ENCODE data around the gene TNNT2. TPM values are rescaled to one million over a fixed set of nuclear protein-coding genes. Genes with fewer than 3 reads are reported as not detected.

TNNT2 gene
- polyA plus RNA-seq, 1 donor from 2014 or later = not detected

DNA sequence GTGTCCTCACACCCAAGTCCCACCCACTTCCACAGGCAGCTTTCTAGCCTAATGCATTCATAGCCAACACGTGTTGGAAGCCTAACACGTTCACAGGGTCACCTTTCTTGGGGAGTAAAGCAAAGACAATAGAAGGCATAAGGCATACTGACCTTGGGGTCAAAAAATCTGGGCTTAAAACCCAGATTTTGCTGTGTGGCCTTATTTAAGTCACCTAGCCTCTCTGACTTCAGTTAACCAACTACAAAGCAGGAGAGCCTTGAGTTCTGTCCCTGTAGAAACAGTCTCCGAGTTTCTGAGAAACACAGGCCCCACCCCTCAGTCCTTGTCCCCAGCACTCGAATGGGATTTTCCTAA lies 1.4 kb downstream of the TNNT2 start:
- Mint-ChIP-seq H3K27ac (no peak overlapping the region), H3K9me3 (peaks cover 0 to under 1% (median 0%) of the 10 kb centered on the region in 3 donors), H3K4me3 (no peak overlapping the region)

DNA sequence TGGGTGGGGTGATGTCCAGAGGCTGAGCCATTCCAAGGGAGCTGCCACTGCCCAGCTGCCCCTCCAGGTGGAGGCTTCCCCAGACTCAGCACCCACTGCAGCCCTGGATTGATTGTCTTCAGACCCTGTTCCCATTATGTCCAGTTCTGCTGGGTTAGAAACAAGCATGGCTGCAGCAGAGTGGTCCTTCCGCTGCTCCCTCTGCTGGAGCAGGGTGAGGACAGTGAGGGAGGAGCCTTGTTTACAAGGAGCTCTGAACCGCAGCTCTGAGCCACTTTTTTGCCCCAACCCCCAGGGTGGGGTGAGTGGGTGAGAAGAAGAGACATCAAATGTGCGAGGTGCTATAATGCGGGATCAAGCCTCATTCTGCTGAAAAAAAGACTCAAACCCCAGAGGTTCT lies 2.3 kb downstream of the TNNT2 start:
- Mint-ChIP-seq H3K27ac (no peak overlapping the region), H3K4me1 (no peaks in the 10 kb centered on the region), H3K36me3 (peaks cover 1% of the 10 kb centered on the region), H3K27me3 (peaks cover 25% of the 10 kb centered on the region), H3K4me3 (no peak overlapping the region), H3K9me3 (no peaks in the 10 kb centered on the region)

More for the DNA sequence above, 1.4 kb downstream of the TNNT2 start:
- Mint-ChIP-seq H3K36me3 (peaks cover 1% of the 10 kb centered on the region), H3K4me1 (no peaks in the 10 kb centered on the region), H3K27me3 (peaks cover 22% of the 10 kb centered on the region)

DNA sequence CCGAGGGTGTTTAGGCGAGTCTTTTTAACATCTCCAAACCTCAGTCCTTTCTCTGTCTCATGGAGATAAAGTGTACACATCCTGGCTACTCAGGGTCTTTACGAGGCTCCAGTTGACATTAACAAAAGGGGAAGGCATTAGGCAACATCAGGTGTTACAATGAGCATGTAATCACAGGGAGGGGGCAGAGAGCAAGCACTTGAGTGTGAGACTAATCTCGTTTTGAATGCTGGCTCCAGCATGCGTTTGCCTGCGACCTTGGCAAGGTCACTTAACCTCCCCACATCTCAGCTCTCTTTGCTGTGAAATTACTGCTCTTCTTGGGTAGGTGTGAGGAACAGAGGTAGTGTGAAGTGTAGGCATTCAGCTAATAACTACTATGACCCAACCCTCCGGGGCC lies 3.1 kb downstream of the TNNT2 start:
- peaks cover 25% of the 10 kb centered on the region for H3K27me3 Mint-ChIP-seq
- no peak overlapping the region for H3K27ac Mint-ChIP-seq
- no peaks in the 10 kb centered on the region for H3K4me1 Mint-ChIP-seq
- H3K9me3 Mint-ChIP-seq = no peaks in the 10 kb centered on the region
- peaks cover 1% of the 10 kb centered on the region for H3K36me3 Mint-ChIP-seq
- no peak overlapping the region for H3K4me3 Mint-ChIP-seq

DNA sequence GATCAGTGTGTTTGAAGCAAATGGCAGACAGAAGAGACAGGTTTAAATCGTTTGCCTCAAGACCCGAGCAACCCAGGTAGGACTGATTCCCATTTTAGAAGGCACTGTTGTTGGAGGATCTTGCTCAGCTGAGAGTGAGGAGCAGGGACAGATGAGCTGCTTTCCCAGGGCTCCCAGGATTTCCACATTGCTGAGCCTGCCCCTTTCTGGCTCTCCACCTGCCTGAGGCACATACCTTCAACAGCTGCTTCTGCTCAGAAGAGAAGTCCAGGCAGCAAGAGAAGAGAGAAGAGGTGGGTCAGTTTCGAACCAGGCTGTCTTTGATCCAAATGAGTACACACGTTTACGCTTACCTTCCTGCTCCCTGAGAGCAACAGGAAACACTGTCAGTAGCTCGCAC lies 5.7 kb downstream of the TNNT2 start:
- no peaks in the 10 kb centered on the region for H3K36me3 Mint-ChIP-seq
- no peak overlapping the region for H3K4me3 Mint-ChIP-seq
- peaks cover 26% of the 10 kb centered on the region for H3K27me3 Mint-ChIP-seq
- no peaks in the 10 kb centered on the region for H3K9me3 Mint-ChIP-seq
- no peaks in the 10 kb centered on the region for H3K4me1 Mint-ChIP-seq
- H3K27ac Mint-ChIP-seq = no peak overlapping the region

DNA sequence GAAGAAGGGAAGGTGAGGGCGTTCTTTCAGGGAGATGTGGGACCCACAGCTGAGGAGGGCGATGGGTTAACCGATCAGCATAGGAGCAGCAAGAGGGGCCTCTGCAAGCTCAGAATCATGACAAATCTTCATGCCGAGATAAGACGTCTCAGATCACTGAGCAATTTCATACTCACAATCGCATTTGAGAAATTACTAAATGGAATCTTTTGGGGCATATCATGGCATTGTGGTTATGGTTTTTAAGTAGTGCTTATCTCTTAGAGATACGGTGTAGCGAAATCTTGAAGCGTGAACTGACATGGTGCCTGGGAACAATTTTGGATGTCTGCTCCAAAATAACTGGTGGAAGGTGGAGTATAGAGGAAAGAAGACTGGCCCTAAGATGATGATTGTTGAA lies 6.2 kb downstream of the TNNT2 start:
- H3K4me1 Mint-ChIP-seq = no peaks in the 10 kb centered on the region
- H3K27ac Mint-ChIP-seq = no peak overlapping the region
- no peaks in the 10 kb centered on the region for H3K9me3 Mint-ChIP-seq
- no peak overlapping the region for H3K4me3 Mint-ChIP-seq
- peaks cover 26% of the 10 kb centered on the region for H3K27me3 Mint-ChIP-seq
- H3K36me3 Mint-ChIP-seq = no peaks in the 10 kb centered on the region

DNA sequence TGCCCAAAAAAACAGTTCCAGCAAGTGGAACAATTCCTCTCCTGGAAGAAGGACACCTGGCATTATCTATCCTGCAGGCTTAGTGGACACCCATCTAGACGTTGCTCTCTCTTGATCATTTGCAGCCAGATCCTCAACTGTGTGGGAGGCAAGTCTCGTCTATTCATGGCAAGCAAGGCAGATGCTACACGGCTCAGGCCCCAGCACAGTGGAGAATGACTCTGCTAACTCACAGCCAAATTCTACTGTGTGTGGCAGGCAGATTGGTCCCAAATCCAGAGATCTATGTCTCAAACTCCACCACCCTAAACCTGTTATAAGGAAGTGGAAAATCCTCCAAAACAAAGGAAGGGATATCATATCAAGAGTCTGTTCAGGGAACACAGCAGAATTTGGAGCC lies 7.0 kb downstream of the TNNT2 start:
- Mint-ChIP-seq H3K9me3 (no peaks in the 10 kb centered on the region), H3K4me1 (no peaks in the 10 kb centered on the region), H3K36me3 (no peaks in the 10 kb centered on the region)

DNA sequence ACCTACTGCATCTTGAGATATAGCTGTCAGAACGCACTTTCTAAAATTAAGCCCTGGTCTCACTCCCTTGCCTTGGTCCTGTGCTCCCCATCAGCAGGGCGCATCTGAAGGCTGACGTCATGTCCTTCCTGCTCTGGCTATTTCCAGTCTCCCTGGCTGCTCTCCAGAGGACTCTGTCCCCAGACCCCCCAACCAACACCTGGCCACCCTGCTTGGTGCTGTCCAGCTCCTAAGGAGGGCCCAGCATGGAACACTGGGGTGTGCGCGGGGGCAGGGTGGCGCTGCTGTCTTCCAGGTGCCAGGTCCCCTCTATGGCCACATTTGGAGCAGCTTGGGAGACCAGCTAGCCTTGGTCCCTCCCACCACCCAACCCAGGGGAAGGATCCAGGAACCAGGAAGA lies 8.3 kb downstream of the TNNT2 start:
- no peak overlapping the region for H3K27ac Mint-ChIP-seq
- peaks cover 21% of the 10 kb centered on the region for H3K27me3 Mint-ChIP-seq
- H3K4me3 Mint-ChIP-seq = no peak overlapping the region
- no peaks in the 10 kb centered on the region for H3K4me1 Mint-ChIP-seq
- no peaks in the 10 kb centered on the region for H3K9me3 Mint-ChIP-seq
- no peaks in the 10 kb centered on the region for H3K36me3 Mint-ChIP-seq

More for the DNA sequence above, 7.0 kb downstream of the TNNT2 start:
- no peak overlapping the region for H3K4me3 Mint-ChIP-seq
- H3K27ac Mint-ChIP-seq = no peak overlapping the region
- H3K27me3 Mint-ChIP-seq = peaks cover 23% of the 10 kb centered on the region

DNA sequence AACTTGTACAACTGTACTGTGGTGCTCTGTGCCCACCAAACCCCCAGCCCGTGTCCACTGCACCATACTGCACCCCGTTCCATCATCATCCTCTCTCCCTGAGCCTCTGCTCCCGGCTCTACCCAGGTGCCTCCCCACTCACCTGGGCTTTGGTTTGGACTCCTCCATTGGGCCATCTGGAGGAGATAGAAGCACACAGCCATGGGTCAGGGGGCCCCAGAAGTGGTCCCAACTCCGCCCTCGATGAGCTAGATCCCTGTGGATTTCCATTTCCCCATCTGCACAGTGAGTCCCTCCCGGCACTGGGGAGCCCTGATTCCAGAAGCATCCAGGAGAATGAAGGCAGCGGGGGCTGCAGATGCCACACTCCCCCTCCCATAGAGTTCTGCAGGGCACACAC lies 10.8 kb downstream of the TNNT2 start:
- Mint-ChIP-seq H3K27ac (peak overlapping the region in 1 of 3 donors; percentile 78), H3K4me3 (no peak overlapping the region), H3K36me3 (no peaks in the 10 kb centered on the region), H3K4me1 (no peaks in the 10 kb centered on the region), H3K27me3 (peaks cover 15% of the 10 kb centered on the region), H3K9me3 (no peaks in the 10 kb centered on the region)

DNA sequence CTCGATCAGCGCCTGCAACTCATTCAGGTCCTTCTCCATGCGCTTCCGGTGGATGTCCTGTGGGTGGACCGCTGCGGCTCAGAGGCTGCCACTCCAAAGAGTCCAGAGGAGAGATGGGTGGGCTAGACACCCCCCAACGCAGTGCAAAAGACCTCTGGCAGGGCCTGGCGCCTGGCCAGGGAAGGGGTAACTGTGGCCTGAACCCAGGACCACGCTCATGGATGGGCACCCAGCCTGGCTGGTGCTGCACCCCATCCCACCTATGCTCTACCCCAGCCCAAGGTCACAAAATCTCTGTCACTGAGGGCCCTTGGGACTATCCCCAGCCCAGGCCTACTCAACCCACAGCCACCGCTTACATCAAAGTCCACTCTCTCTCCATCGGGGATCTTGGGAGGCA lies 12.2 kb downstream of the TNNT2 start:
- no peaks in the 10 kb centered on the region for H3K4me1 Mint-ChIP-seq
- no peak overlapping the region for H3K4me3 Mint-ChIP-seq
- peaks cover 11% of the 10 kb centered on the region for H3K27me3 Mint-ChIP-seq
- H3K9me3 Mint-ChIP-seq = no peaks in the 10 kb centered on the region
- no peaks in the 10 kb centered on the region for H3K36me3 Mint-ChIP-seq
- H3K27ac Mint-ChIP-seq = no peak overlapping the region

DNA sequence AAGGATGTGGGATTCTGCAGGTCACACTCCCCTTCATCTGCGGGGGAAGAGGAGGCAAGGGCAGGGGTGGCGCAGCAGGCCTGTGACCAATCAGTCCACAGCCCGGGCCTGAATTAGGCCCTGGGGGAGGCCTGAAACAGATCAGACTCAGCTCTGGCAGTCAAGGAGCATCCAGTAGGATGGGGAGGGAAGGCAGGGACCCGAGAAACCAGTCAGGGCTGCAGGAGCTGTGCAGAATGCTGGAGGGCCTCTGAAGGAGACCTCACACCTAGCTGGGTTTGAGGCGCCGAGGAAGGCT lies 12.7 kb downstream of the TNNT2 start:
- Mint-ChIP-seq H3K4me3 (no peak overlapping the region), H3K9me3 (no peaks in the 10 kb centered on the region), H3K27ac (no peak overlapping the region), H3K27me3 (peaks cover 11% of the 10 kb centered on the region), H3K36me3 (no peaks in the 10 kb centered on the region), H3K4me1 (no peaks in the 10 kb centered on the region)

DNA sequence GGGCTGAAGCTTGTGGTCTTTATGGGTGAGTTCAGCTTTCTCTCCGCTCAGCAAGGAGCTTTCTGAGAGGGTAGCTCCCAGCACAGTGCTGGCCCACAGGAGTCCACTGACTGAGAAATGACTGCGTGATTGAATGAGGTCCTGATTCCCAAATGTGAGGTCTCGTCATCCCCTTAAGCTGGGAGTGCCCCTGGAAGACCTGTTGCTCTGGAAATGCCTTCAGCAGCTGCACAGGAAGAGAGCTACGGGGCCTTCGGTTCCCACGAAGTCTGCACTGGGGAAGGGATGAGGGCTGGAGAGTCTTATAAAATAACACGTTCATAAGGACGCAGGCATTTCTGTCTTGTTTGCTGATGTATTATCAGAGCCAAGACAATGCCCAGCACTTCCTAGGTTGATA lies 14.0 kb downstream of the TNNT2 start:
- Mint-ChIP-seq H3K9me3 (no peaks in the 10 kb centered on the region), H3K36me3 (no peaks in the 10 kb centered on the region), H3K4me1 (no peaks in the 10 kb centered on the region), H3K27me3 (peaks cover 11% of the 10 kb centered on the region), H3K27ac (no peak overlapping the region), H3K4me3 (no peak overlapping the region)

DNA sequence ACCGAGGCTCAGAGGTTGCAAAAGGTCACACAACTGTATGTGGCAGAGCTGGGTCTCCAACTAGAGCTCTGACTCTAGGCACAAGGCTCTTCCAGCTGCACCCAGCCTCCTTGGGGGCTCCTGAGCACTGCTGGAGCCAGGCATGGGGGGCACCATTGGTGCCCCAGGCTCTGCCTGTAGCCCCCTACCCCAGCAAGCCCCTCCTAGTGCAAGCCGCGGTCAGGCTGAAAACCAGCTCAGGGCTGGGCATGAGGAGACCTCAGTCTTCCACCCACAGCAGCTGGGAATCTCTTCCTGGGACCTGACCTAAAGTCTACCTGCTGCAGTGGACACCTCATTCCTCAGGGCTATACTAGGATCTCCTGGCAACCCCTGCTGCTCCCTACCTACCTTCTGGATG lies 14.6 kb downstream of the TNNT2 start:
- Mint-ChIP-seq H3K27ac (no peak overlapping the region), H3K9me3 (no peaks in the 10 kb centered on the region), H3K36me3 (no peaks in the 10 kb centered on the region), H3K4me1 (no peaks in the 10 kb centered on the region), H3K27me3 (peaks cover 11% of the 10 kb centered on the region), H3K4me3 (no peak overlapping the region)

DNA sequence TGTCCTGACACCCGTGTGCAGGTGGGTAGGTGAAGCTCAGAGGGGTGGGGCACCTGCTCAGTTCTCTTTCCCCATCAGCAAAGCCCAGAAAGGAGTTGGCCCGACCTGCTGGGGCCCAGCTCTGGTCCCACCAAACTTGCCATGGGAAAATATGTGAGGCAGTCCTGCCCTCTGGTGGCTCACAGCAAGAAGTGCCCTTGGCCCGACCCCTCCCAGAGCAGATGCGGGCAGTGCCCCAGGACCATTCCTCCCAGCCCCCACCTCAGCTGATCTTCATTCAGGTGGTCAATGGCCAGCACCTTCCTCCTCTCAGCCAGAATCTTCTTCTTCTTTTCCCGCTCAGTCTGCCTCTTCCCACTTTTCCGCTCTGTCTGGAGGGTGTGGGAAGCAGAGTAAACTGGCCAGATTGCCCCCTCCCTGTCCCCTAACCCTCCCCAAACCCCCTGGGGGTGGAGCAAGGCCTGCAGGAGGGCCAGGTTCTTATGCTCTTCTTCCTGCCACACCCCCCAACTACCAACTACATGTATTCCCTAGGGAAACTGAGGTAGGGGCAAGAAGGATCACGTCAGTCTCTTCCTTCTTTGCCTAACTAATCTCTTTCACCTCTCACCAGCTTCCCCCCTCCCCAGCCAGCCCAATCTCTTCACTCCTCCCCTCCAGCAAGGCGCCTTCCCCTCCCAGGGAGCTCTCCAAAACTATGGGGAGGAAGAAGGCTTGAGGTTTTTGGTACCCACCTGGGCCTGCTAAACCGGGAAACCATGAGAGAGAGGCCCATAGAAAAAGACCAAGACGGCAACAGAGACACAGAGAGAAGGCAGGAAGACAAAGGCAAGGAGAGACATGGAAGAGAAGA lies 15.6 kb downstream of the TNNT2 start:
- no peaks in the 10 kb centered on the region for H3K36me3 Mint-ChIP-seq
- no peaks in the 10 kb centered on the region for H3K9me3 Mint-ChIP-seq
- H3K4me1 Mint-ChIP-seq = no peaks in the 10 kb centered on the region
- peaks cover 9% of the 10 kb centered on the region for H3K27me3 Mint-ChIP-seq
- no peak overlapping the region for H3K27ac Mint-ChIP-seq
- no peak overlapping the region for H3K4me3 Mint-ChIP-seq

DNA sequence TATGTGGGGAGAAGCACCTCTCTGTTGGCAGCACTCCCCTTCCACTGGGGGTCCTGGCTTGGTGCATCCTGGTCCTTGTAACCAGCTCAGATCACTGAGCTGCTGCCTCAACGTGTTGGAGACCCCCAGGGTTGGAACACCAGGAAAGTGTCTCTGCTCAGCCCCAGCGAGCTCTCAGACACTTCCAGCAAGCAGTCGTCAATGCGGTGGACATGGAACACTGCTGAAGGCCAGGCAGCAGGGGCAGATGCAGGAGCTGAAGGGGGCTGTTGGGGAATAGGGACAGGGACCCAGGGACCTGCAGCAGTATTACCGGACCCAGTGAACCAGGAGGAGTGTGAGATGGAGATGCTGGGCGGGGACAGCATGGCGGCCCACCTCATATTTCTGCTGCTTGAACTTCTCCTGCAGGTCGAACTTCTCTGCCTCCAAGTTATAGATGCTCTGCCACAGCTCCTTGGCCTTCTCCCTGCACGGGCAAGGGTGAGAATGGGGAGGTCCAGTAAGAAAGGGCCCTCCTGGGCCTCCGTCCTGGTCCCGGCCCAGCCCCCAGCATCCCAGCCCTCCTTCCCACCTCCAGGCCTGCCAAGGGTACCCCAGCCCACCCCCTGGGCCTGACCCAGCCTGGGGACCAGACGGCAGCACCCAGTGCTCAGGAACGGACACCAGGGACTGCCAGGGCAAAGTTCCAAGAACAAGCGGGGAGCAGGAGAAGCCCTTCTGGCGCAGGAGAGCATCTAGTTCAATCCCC lies 16.4 kb downstream of the TNNT2 start:
- H3K9me3 Mint-ChIP-seq = no peaks in the 10 kb centered on the region
- H3K27me3 Mint-ChIP-seq = peaks cover 10% of the 10 kb centered on the region
- H3K27ac Mint-ChIP-seq = no peak overlapping the region
- no peaks in the 10 kb centered on the region for H3K4me1 Mint-ChIP-seq
- no peak overlapping the region for H3K4me3 Mint-ChIP-seq
- no peaks in the 10 kb centered on the region for H3K36me3 Mint-ChIP-seq

DNA sequence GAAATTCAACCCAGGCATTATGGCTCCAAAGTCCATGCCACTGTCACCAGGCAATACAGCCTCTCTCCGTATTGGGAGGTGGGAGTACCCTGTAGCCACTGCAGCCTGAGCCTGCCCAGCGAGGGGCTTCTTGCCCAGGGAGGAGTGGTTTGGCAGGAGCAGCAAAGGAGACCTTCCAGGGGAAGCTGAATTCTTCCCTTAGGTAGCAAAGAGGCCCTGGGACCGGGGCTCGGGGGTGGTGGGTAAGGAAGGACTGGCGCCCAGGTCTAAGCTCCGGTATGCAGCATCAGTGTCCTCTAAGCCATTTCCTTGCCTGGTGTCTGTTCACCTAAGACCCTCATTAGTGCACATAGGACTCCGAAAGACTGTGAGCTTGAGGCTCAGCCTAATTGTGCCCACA lies 17.0 kb downstream of the TNNT2 start:
- H3K36me3 Mint-ChIP-seq = no peaks in the 10 kb centered on the region
- no peaks in the 10 kb centered on the region for H3K9me3 Mint-ChIP-seq
- no peak overlapping the region for H3K4me3 Mint-ChIP-seq

DNA sequence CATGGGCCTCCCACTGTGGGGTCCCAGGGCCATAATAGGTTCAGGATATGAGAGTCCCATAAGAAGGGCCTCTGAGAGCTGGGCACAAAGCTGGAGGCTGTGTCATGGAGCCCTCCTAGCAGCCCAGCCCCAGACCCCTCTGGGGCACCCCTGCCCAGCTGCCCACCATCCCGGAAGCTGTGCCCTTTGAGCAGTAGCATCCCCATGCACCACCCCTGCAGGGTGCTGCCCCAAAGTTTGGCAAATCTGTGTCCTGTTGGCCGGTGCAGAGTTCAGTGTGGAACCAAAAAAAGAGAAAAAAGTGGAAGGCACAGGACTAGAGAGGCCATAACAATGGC lies 17.6 kb downstream of the TNNT2 start:
- Mint-ChIP-seq H3K36me3 (no peaks in the 10 kb centered on the region), H3K4me1 (no peaks in the 10 kb centered on the region), H3K4me3 (peak overlapping the region in 1 of 4 donors; percentile 74), H3K9me3 (no peaks in the 10 kb centered on the region), H3K27ac (no peak overlapping the region), H3K27me3 (peaks cover 9% of the 10 kb centered on the region)

More for the DNA sequence above, 17.0 kb downstream of the TNNT2 start:
- Mint-ChIP-seq H3K27ac (no peak overlapping the region), H3K27me3 (peaks cover 10% of the 10 kb centered on the region), H3K4me1 (no peaks in the 10 kb centered on the region)

Data from IgD-negative memory B cell (primary cell).